ENCODE measurements around the gene WASHC2C.
"Not testable (repeated sequence)": the region's sequence is repeated elsewhere in the genome, so short reads cannot be mapped to it uniquely, and the experiment has no call there.

WASHC2C gene

DNA sequence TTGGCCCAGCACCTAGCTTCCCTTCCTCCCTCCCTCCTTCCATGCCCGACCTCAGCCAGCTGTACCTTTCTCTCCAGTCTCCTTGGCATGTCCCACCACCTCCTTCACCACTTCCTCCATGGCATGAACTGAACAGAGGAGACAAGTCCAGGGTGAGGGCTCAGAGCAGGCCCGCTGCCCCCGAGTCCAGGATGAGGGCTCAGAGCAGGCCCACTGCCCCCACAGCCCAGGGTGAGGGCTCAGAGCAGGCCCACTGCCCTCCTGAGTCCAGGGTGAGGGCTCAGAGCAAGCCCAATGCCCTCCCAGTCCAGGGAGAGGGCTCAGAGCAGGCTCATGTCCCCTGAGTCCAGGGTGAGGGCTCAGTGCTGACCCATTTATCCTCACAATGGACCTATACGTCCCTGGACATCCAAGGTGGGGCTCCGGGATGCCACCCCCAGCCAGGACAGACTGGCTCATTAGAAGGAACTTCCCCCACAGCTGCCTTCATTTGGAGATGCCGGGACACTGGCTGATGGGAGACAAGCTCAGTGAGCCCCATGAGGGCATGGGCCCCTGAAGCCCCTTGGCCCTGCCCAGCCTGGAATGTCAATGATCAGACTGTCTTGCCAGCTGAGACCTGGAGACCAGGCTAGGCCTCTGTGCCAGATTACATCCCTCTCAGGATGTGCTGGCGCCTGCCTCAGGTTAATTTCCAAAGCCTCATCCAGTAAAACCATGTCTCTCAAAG, 90.2 kb downstream of the WASHC2C start:
- no peak for TF ChIP-seq EZH2 (IDR thresholded peaks at IDR 0.05; ENCODE audit: borderline replicate concordance, low read length)
- TF ChIP-seq, protein P1, sequence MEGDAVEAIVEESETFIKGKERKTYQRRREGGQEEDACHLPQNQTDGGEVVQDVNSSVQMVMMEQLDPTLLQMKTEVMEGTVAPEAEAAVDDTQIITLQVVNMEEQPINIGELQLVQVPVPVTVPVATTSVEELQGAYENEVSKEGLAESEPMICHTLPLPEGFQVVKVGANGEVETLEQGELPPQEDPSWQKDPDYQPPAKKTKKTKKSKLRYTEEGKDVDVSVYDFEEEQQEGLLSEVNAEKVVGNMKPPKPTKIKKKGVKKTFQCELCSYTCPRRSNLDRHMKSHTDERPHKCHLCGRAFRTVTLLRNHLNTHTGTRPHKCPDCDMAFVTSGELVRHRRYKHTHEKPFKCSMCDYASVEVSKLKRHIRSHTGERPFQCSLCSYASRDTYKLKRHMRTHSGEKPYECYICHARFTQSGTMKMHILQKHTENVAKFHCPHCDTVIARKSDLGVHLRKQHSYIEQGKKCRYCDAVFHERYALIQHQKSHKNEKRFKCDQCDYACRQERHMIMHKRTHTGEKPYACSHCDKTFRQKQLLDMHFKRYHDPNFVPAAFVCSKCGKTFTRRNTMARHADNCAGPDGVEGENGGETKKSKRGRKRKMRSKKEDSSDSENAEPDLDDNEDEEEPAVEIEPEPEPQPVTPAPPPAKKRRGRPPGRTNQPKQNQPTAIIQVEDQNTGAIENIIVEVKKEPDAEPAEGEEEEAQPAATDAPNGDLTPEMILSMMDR (IDR thresholded peaks at IDR 0.05; ENCODE audit: low read length) = no peak
- Histone ChIP-seq H3K9ac (ENCODE audit: low read length) (no peak overlapping the region), H3K79me2 (ENCODE audit: insufficient read depth, low read length) (no peaks in the 10 kb centered on the region), H3K4me3 (ENCODE audit: low read depth, low read length, poor library complexity, severe bottlenecking) (no peak overlapping the region), H2AFZ (ENCODE audit: low read length) (no peak overlapping the region), H3K36me3 (ENCODE audit: insufficient read depth, low read length) (no peaks in the 10 kb centered on the region), H4K20me1 (ENCODE audit: insufficient read depth, low read length) (no peaks in the 10 kb centered on the region), H3K27ac (ENCODE audit: low read depth, low read length, poor library complexity, severe bottlenecking) (no peak overlapping the region), H3K4me1 (ENCODE audit: insufficient read depth, low read length, severe bottlenecking) (no peaks in the 10 kb centered on the region), H3K27me3 (ENCODE audit: insufficient read depth, low read length) (no peaks in the 10 kb centered on the region), H3K4me2 (ENCODE audit: low read length) (no peak overlapping the region), H3K9me3 (ENCODE audit: low read length) (no peaks in the 10 kb centered on the region), H3K9me2 (ENCODE audit: low read depth, low read length) (no peaks in the 10 kb centered on the region), H3F3A (ENCODE audit: insufficient read depth, low read length) (no peaks in the 10 kb centered on the region)

DNA sequence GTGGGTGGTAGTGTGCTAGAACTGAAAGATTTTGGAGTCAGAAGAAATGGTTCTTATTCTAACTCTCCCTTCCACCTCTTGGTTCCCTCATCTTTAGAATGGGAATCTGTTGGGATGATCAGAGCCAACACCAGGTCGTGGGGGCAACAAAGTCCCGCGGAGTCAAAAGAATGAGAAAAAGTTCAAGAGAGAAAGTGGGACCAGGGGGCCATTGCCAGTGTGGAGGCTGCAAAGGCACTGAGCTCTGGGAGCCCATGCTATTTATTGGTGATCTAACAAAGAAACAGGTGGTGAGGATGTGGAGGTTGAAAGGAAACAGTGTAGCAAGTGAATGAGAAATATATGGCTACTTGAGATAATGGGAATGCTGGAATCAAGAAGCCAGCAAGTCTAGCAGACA, 90.8 kb downstream of the WASHC2C start:
- no peak overlapping the region for H3K4me3 ChIP-seq (ENCODE audit: low read depth, low read length, poor library complexity, severe bottlenecking)
- H3K4me2 ChIP-seq (ENCODE audit: low read length) = no peak overlapping the region

DNA sequence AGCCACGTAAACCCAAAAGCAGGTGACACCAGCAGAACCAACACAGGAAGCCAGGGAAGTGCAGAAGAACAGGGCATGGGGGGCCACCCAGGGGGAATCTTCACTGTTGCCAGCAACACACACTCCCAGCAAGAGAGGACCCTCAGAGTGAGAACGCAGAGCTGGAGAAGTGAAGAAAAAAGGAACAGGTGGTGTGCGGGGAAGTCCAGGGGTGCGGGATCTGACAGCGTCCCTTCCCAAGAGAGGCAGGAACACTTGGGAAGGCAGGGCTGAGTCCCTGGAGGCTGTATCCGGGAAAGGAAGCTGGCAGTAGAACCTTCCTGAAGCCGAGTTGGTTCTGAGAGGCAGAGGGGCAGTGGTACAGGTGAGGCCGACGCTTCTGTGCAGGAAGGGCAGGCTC, 92.5 kb downstream of the WASHC2C start:
- Histone ChIP-seq H2AFZ (ENCODE audit: low read length) (no peak overlapping the region), H3K27me3 (ENCODE audit: insufficient read depth, low read length) (no peaks in the 10 kb centered on the region), H3K36me3 (ENCODE audit: insufficient read depth, low read length) (no peaks in the 10 kb centered on the region), H3K9me2 (ENCODE audit: low read depth, low read length) (no peaks in the 10 kb centered on the region), H4K20me1 (ENCODE audit: insufficient read depth, low read length) (no peaks in the 10 kb centered on the region), H3K9ac (ENCODE audit: low read length) (no peak overlapping the region), H3K4me2 (ENCODE audit: low read length) (no peak overlapping the region), H3K4me1 (ENCODE audit: insufficient read depth, low read length, severe bottlenecking) (no peaks in the 10 kb centered on the region), H3K4me3 (ENCODE audit: low read depth, low read length, poor library complexity, severe bottlenecking) (no peak overlapping the region), H3K79me2 (ENCODE audit: insufficient read depth, low read length) (no peaks in the 10 kb centered on the region), H3F3A (ENCODE audit: insufficient read depth, low read length) (no peaks in the 10 kb centered on the region), H3K9me3 (ENCODE audit: low read length) (no peaks in the 10 kb centered on the region), H3K27ac (ENCODE audit: low read depth, low read length, poor library complexity, severe bottlenecking) (no peak overlapping the region)
- TF ChIP-seq EZH2 (IDR thresholded peaks at IDR 0.05; ENCODE audit: borderline replicate concordance, low read length) = no peak
- TF ChIP-seq, protein P1 (IDR thresholded peaks at IDR 0.05; ENCODE audit: low read length) = no peak

More for the DNA sequence above, 90.8 kb downstream of the WASHC2C start:
- Histone ChIP-seq H3K9ac (ENCODE audit: low read length) (no peak overlapping the region), H3K4me1 (ENCODE audit: insufficient read depth, low read length, severe bottlenecking) (no peaks in the 10 kb centered on the region), H2AFZ (ENCODE audit: low read length) (no peak overlapping the region), H3K36me3 (ENCODE audit: insufficient read depth, low read length) (no peaks in the 10 kb centered on the region), H3K27me3 (ENCODE audit: insufficient read depth, low read length) (no peaks in the 10 kb centered on the region), H3K9me3 (ENCODE audit: low read length) (no peaks in the 10 kb centered on the region), H3F3A (ENCODE audit: insufficient read depth, low read length) (no peaks in the 10 kb centered on the region), H4K20me1 (ENCODE audit: insufficient read depth, low read length) (no peaks in the 10 kb centered on the region), H3K9me2 (ENCODE audit: low read depth, low read length) (no peaks in the 10 kb centered on the region), H3K27ac (ENCODE audit: low read depth, low read length, poor library complexity, severe bottlenecking) (no peak overlapping the region), H3K79me2 (ENCODE audit: insufficient read depth, low read length) (no peaks in the 10 kb centered on the region)
- TF ChIP-seq, protein P1 (IDR thresholded peaks at IDR 0.05; ENCODE audit: low read length) = no peak
- no peak for TF ChIP-seq EZH2 (IDR thresholded peaks at IDR 0.05; ENCODE audit: borderline replicate concordance, low read length)

DNA sequence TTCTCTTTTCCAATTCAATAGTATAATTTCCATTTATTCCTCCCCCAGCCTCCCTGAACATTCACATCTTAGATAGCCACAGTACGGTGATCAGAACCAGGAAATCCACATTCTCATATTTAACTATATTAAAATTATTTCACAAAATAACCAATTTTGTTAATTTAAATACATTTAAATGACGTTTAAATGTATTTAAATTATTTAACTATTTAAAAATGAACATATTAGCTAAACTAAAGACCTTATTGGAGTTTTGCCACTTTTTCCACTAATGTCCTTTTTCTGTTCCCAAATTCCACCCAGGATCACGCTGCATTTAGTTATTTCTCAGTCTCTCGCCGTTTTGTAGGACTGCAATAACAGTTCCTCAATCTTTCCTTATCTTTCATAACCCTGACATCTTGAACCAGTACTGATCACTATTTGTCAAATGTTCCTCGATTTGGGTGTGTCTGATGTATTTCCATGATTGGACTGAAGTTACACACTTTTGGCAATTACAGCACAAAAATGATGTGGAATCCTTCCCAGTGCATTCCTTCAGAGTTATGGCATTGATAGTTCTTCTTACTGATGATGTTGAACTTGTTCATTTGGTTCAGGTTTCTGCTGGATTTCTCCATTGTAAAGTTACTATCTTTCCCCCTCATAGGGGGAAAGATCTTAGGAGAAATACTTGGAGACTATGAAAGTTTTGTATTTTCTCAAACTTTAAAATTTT, 93.2 kb downstream of the WASHC2C start:
- H2AFZ ChIP-seq (ENCODE audit: low read length); H3K27ac ChIP-seq (ENCODE audit: low read depth, low read length, poor library complexity, severe bottlenecking); H3K4me1 ChIP-seq (ENCODE audit: insufficient read depth, low read length, severe bottlenecking); H4K20me1 ChIP-seq (ENCODE audit: insufficient read depth, low read length); H3K36me3 ChIP-seq (ENCODE audit: insufficient read depth, low read length); H3K79me2 ChIP-seq (ENCODE audit: insufficient read depth, low read length); H3K4me3 ChIP-seq (ENCODE audit: low read depth, low read length, poor library complexity, severe bottlenecking); H3K4me2 ChIP-seq (ENCODE audit: low read length); H3K9ac ChIP-seq (ENCODE audit: low read length); H3K9me3 ChIP-seq (ENCODE audit: low read length); H3K9me2 ChIP-seq (ENCODE audit: low read depth, low read length); H3F3A ChIP-seq (ENCODE audit: insufficient read depth, low read length); H3K27me3 ChIP-seq (ENCODE audit: insufficient read depth, low read length): not testable (repeated sequence)

DNA sequence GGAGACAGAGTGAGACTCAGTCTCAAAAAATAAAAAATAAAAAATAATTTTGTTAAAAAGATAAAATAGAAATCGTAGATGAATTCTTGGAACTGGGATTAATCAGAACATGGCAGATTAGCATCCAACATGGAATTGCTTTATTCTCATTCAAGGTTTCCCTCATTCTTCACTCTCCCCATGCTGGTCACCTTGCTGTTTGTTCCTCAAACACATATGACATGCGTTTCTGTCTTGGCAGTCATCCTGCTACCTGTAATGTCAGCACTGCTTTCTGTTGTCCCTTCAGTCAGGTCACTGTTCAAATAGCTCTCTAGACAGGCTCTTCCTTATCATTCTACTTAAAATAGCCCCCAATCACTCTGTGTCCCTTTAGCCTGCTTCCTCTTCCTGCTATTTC, 95.9 kb downstream of the WASHC2C start:
- not testable (repeated sequence) for H3K36me3 ChIP-seq (ENCODE audit: insufficient read depth, low read length); H3K4me1 ChIP-seq (ENCODE audit: insufficient read depth, low read length, severe bottlenecking); H3K27ac ChIP-seq (ENCODE audit: low read depth, low read length, poor library complexity, severe bottlenecking); H3K9me3 ChIP-seq (ENCODE audit: low read length); H3K9ac ChIP-seq (ENCODE audit: low read length); H3F3A ChIP-seq (ENCODE audit: insufficient read depth, low read length); H4K20me1 ChIP-seq (ENCODE audit: insufficient read depth, low read length); H2AFZ ChIP-seq (ENCODE audit: low read length); H3K4me2 ChIP-seq (ENCODE audit: low read length); H3K4me3 ChIP-seq (ENCODE audit: low read depth, low read length, poor library complexity, severe bottlenecking); H3K9me2 ChIP-seq (ENCODE audit: low read depth, low read length); H3K27me3 ChIP-seq (ENCODE audit: insufficient read depth, low read length); H3K79me2 ChIP-seq (ENCODE audit: insufficient read depth, low read length)

Data from OCI-LY1 (cell line).